Measurements from ENCODE around the gene ITPRID1. TPM values are rescaled to one million over a fixed set of nuclear protein-coding genes. Genes with fewer than 3 reads are reported as not detected.

The ITPRID1 gene
- total RNA-seq, 2 donors from 2014 or later: not detected

DNA sequence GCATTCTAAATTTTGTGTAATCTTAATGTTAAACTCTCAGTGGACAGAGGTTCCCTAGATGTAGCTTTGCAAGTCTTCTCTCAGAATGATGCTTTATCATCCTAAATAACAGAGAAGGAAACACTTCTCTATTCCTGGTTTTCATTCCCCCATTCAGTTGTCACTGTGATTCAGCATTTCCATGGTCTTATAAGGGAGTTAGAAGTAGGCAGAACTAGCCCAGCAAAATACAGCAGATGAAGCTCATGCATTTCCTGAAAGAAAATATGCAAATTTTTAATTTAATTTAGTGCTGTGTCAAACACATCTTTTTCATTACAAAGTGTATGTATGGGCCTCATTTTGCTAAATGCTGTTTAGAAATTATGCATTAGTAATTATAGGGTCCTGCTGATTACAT lies 70.1 kb downstream of the ITPRID1 start:
- TF ChIP-seq, protein P1, sequence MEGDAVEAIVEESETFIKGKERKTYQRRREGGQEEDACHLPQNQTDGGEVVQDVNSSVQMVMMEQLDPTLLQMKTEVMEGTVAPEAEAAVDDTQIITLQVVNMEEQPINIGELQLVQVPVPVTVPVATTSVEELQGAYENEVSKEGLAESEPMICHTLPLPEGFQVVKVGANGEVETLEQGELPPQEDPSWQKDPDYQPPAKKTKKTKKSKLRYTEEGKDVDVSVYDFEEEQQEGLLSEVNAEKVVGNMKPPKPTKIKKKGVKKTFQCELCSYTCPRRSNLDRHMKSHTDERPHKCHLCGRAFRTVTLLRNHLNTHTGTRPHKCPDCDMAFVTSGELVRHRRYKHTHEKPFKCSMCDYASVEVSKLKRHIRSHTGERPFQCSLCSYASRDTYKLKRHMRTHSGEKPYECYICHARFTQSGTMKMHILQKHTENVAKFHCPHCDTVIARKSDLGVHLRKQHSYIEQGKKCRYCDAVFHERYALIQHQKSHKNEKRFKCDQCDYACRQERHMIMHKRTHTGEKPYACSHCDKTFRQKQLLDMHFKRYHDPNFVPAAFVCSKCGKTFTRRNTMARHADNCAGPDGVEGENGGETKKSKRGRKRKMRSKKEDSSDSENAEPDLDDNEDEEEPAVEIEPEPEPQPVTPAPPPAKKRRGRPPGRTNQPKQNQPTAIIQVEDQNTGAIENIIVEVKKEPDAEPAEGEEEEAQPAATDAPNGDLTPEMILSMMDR (IDR thresholded peaks at IDR 0.05): no peak
- Histone ChIP-seq H3K27ac (no peak overlapping the region), H3K4me3 (no peak overlapping the region), H3K9me3 (peaks cover 0 to 1% of the 10 kb centered on the region in 2 donors), H3K4me1 (no peaks in the 10 kb centered on the region), H3K27me3 (no peaks in the 10 kb centered on the region), H3K36me3 (no peaks in the 10 kb centered on the region)
- no peak for DNase-seq (ENCODE audit: low spot score)

DNA sequence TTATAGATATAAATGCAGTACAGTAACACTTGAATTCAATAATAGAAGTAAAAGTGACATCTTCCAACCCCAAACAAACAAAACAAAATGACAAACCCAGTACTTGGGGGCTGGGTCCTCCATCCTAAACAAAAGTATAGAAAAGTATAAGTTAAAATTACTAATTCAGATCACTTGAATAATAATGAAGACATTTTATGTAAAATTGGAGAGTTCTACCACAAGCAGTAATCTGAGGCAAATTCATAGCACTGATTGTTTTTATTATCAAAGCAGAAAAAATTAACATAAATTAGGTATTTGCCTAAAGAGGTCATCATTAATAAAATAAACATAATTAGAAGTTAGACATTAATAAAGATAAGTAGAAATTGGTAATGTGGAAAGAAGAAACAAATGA lies 81.5 kb downstream of the ITPRID1 start:
- TF ChIP-seq, protein P1 (IDR thresholded peaks at IDR 0.05): no peak
- Histone ChIP-seq H3K27me3 (no peaks in the 10 kb centered on the region), H3K4me1 (no peaks in the 10 kb centered on the region), H3K4me3 (no peak overlapping the region), H3K9me3 (peaks cover 0 to 11% of the 10 kb centered on the region in 2 donors), H3K36me3 (no peaks in the 10 kb centered on the region), H3K27ac (no peak overlapping the region)
- DNase-seq (ENCODE audit: low spot score): no peak

DNA sequence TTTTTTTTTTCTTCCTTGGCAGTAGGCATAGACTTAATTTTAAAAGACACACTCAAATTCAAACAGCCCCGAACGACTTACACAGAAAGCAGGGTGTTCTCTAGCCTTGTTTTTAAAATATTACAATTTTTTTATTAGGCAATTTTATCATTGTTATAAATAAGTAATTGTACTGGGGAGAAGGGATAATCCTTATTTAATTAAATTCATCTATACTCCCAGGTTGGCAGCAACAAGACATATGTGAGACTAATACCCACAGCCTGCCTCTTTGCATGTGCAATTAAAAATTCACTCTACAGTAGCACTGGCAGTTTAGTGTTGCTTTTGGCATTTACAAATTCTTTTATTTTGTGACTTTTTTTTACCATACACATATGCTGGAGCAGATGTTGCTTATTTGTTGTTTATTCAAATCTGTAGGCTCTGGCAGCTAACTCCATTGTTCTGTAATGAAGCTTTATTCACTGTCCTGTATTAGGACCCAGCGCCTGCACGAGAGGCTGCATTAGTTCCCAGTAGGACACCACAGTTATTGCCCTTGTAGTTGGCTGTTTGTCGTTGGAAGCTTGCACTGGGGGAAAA lies 88.2 kb downstream of the ITPRID1 start:
- H3K27ac ChIP-seq: no peak overlapping the region
- no peaks in the 10 kb centered on the region for H3K36me3 ChIP-seq
- H3K4me1 ChIP-seq: no peaks in the 10 kb centered on the region
- no peak overlapping the region for H3K4me3 ChIP-seq
- DNase-seq (ENCODE audit: low spot score): no peak
- no peaks in the 10 kb centered on the region for H3K27me3 ChIP-seq
- TF ChIP-seq, protein P1 (IDR thresholded peaks at IDR 0.05): no peak
- H3K9me3 ChIP-seq: no peaks in the 10 kb centered on the region

DNA sequence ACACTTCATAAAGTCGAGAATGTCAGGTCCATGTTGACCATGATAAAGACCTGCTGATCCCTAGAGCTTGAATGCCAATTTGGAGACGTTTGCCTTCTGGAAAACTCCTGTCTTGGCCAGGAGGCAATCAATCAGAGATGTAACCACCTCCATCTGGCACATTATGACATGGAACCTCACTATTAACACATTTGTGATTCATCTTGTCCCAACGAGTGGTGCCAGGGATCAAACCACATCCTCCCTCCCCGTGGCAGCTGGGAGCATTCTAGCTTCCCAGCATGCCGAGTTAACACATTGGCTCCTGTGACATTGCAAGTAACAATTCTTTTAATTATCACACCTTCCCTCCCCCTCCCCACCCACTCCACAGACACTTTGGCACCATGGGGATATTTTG lies 89.2 kb downstream of the ITPRID1 start:
- Histone ChIP-seq H3K27ac (no peak overlapping the region), H3K4me1 (no peaks in the 10 kb centered on the region), H3K27me3 (no peaks in the 10 kb centered on the region), H3K4me3 (no peak overlapping the region), H3K36me3 (no peaks in the 10 kb centered on the region), H3K9me3 (no peaks in the 10 kb centered on the region)
- no peak for DNase-seq (ENCODE audit: low spot score)
- TF ChIP-seq, protein P1 (IDR thresholded peaks at IDR 0.05): no peak

DNA sequence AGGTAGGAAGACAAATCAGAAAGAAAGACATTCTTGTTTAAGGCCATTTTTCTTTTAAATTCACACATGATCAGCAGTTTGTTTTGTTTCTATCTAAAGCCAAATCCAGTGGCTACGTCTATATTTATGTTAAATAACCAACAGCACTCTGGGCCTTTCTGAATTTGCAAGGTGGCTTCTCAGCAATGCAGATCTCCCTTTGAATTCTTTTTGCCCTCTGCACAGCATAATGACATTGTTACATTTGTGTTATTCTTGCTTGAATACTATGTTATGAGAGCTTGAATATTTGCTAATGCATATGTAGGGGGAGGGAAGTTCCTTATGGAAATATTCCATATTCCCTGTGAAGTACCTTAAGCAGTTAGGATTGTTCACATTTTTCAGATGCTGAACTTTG lies 99.7 kb downstream of the ITPRID1 start:
- TF ChIP-seq, protein P1 (IDR thresholded peaks at IDR 0.05): no peak

DNA sequence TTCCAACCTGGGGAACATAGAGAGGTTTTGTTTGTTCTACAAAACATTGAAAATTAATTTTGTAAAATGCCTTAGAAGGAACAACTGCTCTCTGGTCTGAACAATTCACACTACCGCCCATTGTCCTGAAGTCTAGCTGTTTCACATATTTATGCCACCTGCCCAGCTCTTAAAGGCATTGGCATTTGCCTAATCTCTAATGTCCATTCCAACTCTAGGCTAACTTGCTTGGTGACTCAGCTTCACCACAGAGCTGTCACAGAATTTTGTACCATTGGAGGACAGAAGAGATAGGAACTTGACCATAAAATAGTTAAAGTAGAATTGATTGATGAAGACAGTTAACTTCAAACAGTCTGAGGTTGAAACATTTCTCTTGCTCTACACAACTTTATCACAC lies 119.6 kb downstream of the ITPRID1 start:
- Histone ChIP-seq H3K9me3 (no peaks in the 10 kb centered on the region), H3K4me3 (no peak overlapping the region), H3K4me1 (no peaks in the 10 kb centered on the region), H3K27ac (no peak overlapping the region), H3K36me3 (no peaks in the 10 kb centered on the region), H3K27me3 (no peaks in the 10 kb centered on the region)
- no peak for DNase-seq (ENCODE audit: low spot score)
- TF ChIP-seq, protein P1 (IDR thresholded peaks at IDR 0.05): no peak

More for the DNA sequence above, 99.7 kb downstream of the ITPRID1 start:
- H3K27ac ChIP-seq: no peak overlapping the region
- H3K36me3 ChIP-seq: no peaks in the 10 kb centered on the region
- no peaks in the 10 kb centered on the region for H3K4me1 ChIP-seq
- no peak for DNase-seq (ENCODE audit: low spot score)
- no peak overlapping the region for H3K4me3 ChIP-seq
- H3K9me3 ChIP-seq: no peaks in the 10 kb centered on the region
- no peaks in the 10 kb centered on the region for H3K27me3 ChIP-seq

Data from right atrium auricular region (tissue), 2 donors.